ENCODE data around the gene CHST8.

GRCh38 chr19:33621065-33621785, 528 bp upstream of the CHST8 start:
- no peak for TF ChIP-seq EP300 (IDR thresholded peaks at IDR 0.05; ENCODE audit: low read depth)
- TF ChIP-seq CTCF (IDR thresholded peaks at IDR 0.05) = no peak
- no peak for TF ChIP-seq POLR2A (IDR thresholded peaks at IDR 0.05)
- no peak for TF ChIP-seq POLR2AphosphoS5 (IDR thresholded peaks at IDR 0.05)
